Smooth muscle cell (in vitro differentiated cells): ENCODE data around the gene TFDP2. TPM values are rescaled to one million over a fixed set of nuclear protein-coding genes. Genes with fewer than 3 reads are reported as not detected.

Experiments
- DNase-seq: peaks from one replicate; lab custom pipeline; 2025; ENCODE audit not compliant: unreplicated experiment; lab: John Stamatoyannopoulos, UW
- H2AFZ ChIP-seq: fragments of 200-600 bp; sonication (generic); 2 replicates; pipeline ENCODE4 v1.6.0; 2016; ENCODE audit warnings: antibody characterized with exemption, low read depth, mild to moderate bottlenecking
- H3F3A ChIP-seq: fragments of 200-600 bp; sonication (generic); 2 replicates; pipeline ENCODE4 v1.6.0; 2017; ENCODE audit warnings: antibody characterized with exemption, low read depth
- H3K27ac ChIP-seq: fragments of 200-600 bp; sonication (generic); 2 replicates; pipeline ENCODE4 v1.5.1; 2016; ENCODE audit warnings: low read depth, mild to moderate bottlenecking
- H3K27me3 ChIP-seq: fragments of 200-600 bp; sonication (generic); 2 replicates; pipeline ENCODE4 v1.6.1; 2016; ENCODE audit warnings: low read depth, mild to moderate bottlenecking
- H3K36me3 ChIP-seq: fragments of 200-600 bp; sonication (generic); 2 replicates; pipeline ENCODE4 v1.5.1; 2016; ENCODE audit warnings: low read depth
- H3K4me1 ChIP-seq: fragments of 200-600 bp; sonication (generic); 2 replicates; pipeline ENCODE4 v1.5.1; 2016; ENCODE audit warnings: low read depth
- H3K4me2 ChIP-seq: fragments of 200-600 bp; sonication (generic); 2 replicates; pipeline ENCODE4 v1.6.0; 2016; ENCODE audit warnings: mild to moderate bottlenecking
- H3K4me3 ChIP-seq: fragments of 200-600 bp; sonication (generic); 2 replicates; pipeline ENCODE4 v1.5.1; 2016; ENCODE audit warnings: mild to moderate bottlenecking
- H3K79me2 ChIP-seq: fragments of 200-600 bp; sonication (generic); 2 replicates; pipeline ENCODE4 v1.6.0; 2016; ENCODE audit warnings: low read depth, mild to moderate bottlenecking
- H3K9ac ChIP-seq: fragments of 200-600 bp; sonication (generic); 2 replicates; pipeline ENCODE4 v1.6.0; 2016; ENCODE audit warnings: low read depth
- H3K9me3 ChIP-seq: fragments of 200-600 bp; sonication (generic); replicated peaks from 2 replicates; pipeline ENCODE4 v1.5.1; 2016; ENCODE audit warnings: low read depth
- H4K20me1 ChIP-seq: fragments of 200-600 bp; sonication (generic); 2 replicates; pipeline ENCODE4 v1.6.0; 2016; ENCODE audit warnings: low read depth
- CTCF ChIP-seq: fragments of 200-600 bp; sonication (generic); IDR thresholded peaks from 2 replicates; pipeline ENCODE4 v1.5.1; 2017; ENCODE audit warnings: borderline replicate concordance, mild to moderate bottlenecking, antibody characterized with exemption; ENCODE audit not compliant: insufficient read depth, poor library complexity, severe bottlenecking
- WGBS: methylation state at CpG from one replicate; pipeline ENCODE4 v1.1.7; 2016; ENCODE audit warnings: low lambda C conversion rate; 5-methylcytosine and 5-hydroxymethylcytosine counted together
- polyA plus RNA-seq: library from polyadenylated mRNA; unstranded; fragments of >200 nt; fragmentation: Nextera tagmentation; extraction: Ambion mirVana; gene quantifications from 2 replicates; pipeline ENCODE4 v1.2.1, GENCODE V29; 2016
- total RNA-seq: library from RNA; depleted of rRNA; stranded (reverse); fragments of >200 nt; gene quantifications from 2 replicates; pipeline ENCODE4 v1.2.3, GENCODE V29; 2014

TFDP2 gene
- total and polyA plus RNA-seq, 2 experiments from 2014 or later, result 39.9 to 54.3 TPM

- no peaks in the 10 kb centered on the region for H3K79me2 ChIP-seq
- no peaks in the 10 kb centered on the region for H3K36me3 ChIP-seq
- 93% methylated on average over 1 of the region's 1 CpG for WGBS
- no peak for TF ChIP-seq CTCF
- no peak overlapping the region for H2AFZ ChIP-seq
- no peaks in the 10 kb centered on the region for H3K9me3 ChIP-seq
- H3K4me3 ChIP-seq, result no peak overlapping the region
- no peaks in the 10 kb centered on the region for H3K4me1 ChIP-seq
- no peak for DNase-seq
- H4K20me1 ChIP-seq, result no peaks in the 10 kb centered on the region
- no peaks in the 10 kb centered on the region for H3F3A ChIP-seq
- no peak overlapping the region for H3K27ac ChIP-seq
- no peak overlapping the region for H3K9ac ChIP-seq
- H3K27me3 ChIP-seq, result no peaks in the 10 kb centered on the region
- no peak overlapping the region for H3K4me2 ChIP-seq
Observed at GRCh38 chr3:142175478-142175877, 26.1 kb upstream of the TFDP2 start.

- Histone ChIP-seq H3K79me2 (no peaks in the 10 kb centered on the region), H3K4me3 (no peak overlapping the region), H3F3A (no peaks in the 10 kb centered on the region), H2AFZ (no peak overlapping the region), H3K27me3 (no peaks in the 10 kb centered on the region), H3K4me1 (no peaks in the 10 kb centered on the region), H3K36me3 (no peaks in the 10 kb centered on the region), H3K27ac (no peak overlapping the region), H3K9me3 (no peaks in the 10 kb centered on the region), H4K20me1 (no peaks in the 10 kb centered on the region), H3K9ac (no peak overlapping the region), H3K4me2 (no peak overlapping the region)
- no peak for DNase-seq
- TF ChIP-seq CTCF, result no peak
- 96% methylated on average over 2 of the region's 2 CpGs for WGBS
Observed at GRCh38 chr3:142174559-142174958, 25.2 kb upstream of the TFDP2 start.

- H3K27ac ChIP-seq, result no peak overlapping the region
Observed at GRCh38 chr3:142168514-142168913, 19.2 kb upstream of the TFDP2 start.

More at GRCh38 chr3:142168514-142168913, 19.2 kb upstream of the TFDP2 start:
- no peaks in the 10 kb centered on the region for H3K9me3 ChIP-seq
- no peaks in the 10 kb centered on the region for H3F3A ChIP-seq
- H3K4me3 ChIP-seq, result no peak overlapping the region
- H3K4me1 ChIP-seq, result no peaks in the 10 kb centered on the region
- H2AFZ ChIP-seq, result no peak overlapping the region
- H3K36me3 ChIP-seq, result no peaks in the 10 kb centered on the region
- H4K20me1 ChIP-seq, result no peaks in the 10 kb centered on the region
- DNase-seq, result no peak
- no peaks in the 10 kb centered on the region for H3K79me2 ChIP-seq
- 62% methylated on average over 3 of the region's 3 CpGs for WGBS
- TF ChIP-seq CTCF, result no peak
- no peak overlapping the region for H3K9ac ChIP-seq
- no peaks in the 10 kb centered on the region for H3K27me3 ChIP-seq
- H3K4me2 ChIP-seq, result no peak overlapping the region
